K562 (cell line): ENCODE results near the gene BRD3OS. TPM values are rescaled to one million over a fixed set of nuclear protein-coding genes. Genes with fewer than 3 reads are reported as not detected.

Experiments
- BRD9 ChIP-seq: fragments of 450-650 bp; IDR thresholded peaks from 2 replicates; pipeline ENCODE4 v1.6.1; 2018; ENCODE audit warnings: low read depth; ENCODE audit not compliant: partially characterized antibody
- CREB1 ChIP-seq, 2 experiments: sonication (generic) in 1 of 2; formaldehyde crosslinking in 1 of 2; IDR thresholded peaks; 2 replicates each; pipeline versions ENCODE4 v1.6.1 to v1.8.0; 2012 to 2022; ENCODE audit warnings: inconsistent platforms in 1 of 2, mild to moderate bottlenecking in 1 of 2, missing genetic modification reagents in 1 of 2, moderate library complexity in 1 of 2
- GMEB1 ChIP-seq: fragments of 250-450 bp; sonication (Bioruptor Pico); IDR thresholded peaks from 2 replicates; pipeline ENCODE4 v1.4.0; 2020; ENCODE audit warnings: mild to moderate bottlenecking
- HNRNPL ChIP-seq: fragments of 200-400 bp; formaldehyde crosslinking; IDR thresholded peaks from 2 replicates; pipeline ENCODE4 v1.6.1; 2017; ENCODE audit warnings: low read depth, mild to moderate bottlenecking, low read length
- JUND ChIP-seq, 2 experiments: IDR thresholded peaks; 2 replicates in 1 of 2; 3 replicates in 1 of 2; pipeline ENCODE4 v1.6.1; 2011; ENCODE audit warnings: borderline replicate concordance in 2 of 2, low read depth in 2 of 2, low read length in 2 of 2, improper control_type of control experiment in 1 of 2, missing biosample characterization in 1 of 2, missing genetic modification characterization in 1 of 2, missing genetic modification reagents in 1 of 2
- MIER1 ChIP-seq: fragments of 450-650 bp; IDR thresholded peaks from 2 replicates; pipeline ENCODE4 v1.6.1; 2016; ENCODE audit warnings: antibody characterized with exemption, mild to moderate bottlenecking, low read depth
- MTA2 ChIP-seq: fragments of 450-650 bp; IDR thresholded peaks from 2 replicates; pipeline ENCODE4 v1.6.1; 2016; ENCODE audit warnings: low read depth
- MYBL2 ChIP-seq, 2 experiments: fragments of 450-650 bp in 1 of 2; sonication (generic) in 1 of 2; formaldehyde crosslinking in 1 of 2; IDR thresholded peaks; 2 replicates each; pipeline versions ENCODE4 v1.6.1 to v1.8.1; 2017 to 2022; ENCODE audit warnings: borderline replicate concordance in 1 of 2, inconsistent platforms in 1 of 2, low read depth in 1 of 2, mild to moderate bottlenecking in 1 of 2, missing genetic modification reagents in 1 of 2, moderate library complexity in 1 of 2
- NFRKB ChIP-seq: fragments of 450-650 bp; IDR thresholded peaks from 2 replicates; pipeline ENCODE4 v1.6.1; 2016; ENCODE audit warnings: low read depth
- PBX2 ChIP-seq, 2 experiments: IDR thresholded peaks in 1 of 2; conservative IDR thresholded peaks in 1 of 2; 2 replicates each; pipeline ENCODE4 v1.6.1; 2016; ENCODE audit warnings: low read depth in 2 of 2, mild to moderate bottlenecking in 1 of 2, missing compliant biosample characterization in 1 of 2, missing genetic modification characterization in 1 of 2, moderate library complexity in 1 of 2
- PHF21A ChIP-seq: fragments of 450-650 bp; IDR thresholded peaks from 2 replicates; pipeline ENCODE4 v1.6.1; 2017; ENCODE audit warnings: low read depth, borderline replicate concordance
- PTTG1 ChIP-seq: fragments of 450-650 bp; IDR thresholded peaks from 2 replicates; pipeline ENCODE4 v1.6.1; 2016; ENCODE audit warnings: low read depth, mild to moderate bottlenecking, missing genetic modification characterization, missing compliant biosample characterization
- THAP7 ChIP-seq: fragments of 250-450 bp; sonication (Bioruptor Pico); IDR thresholded peaks from 2 replicates; pipeline ENCODE4 v1.5.0; 2021
- ZBTB33 ChIP-seq: sonication (generic); formaldehyde crosslinking; IDR thresholded peaks from 2 replicates; pipeline ENCODE4 v1.8.1; 2023; ENCODE audit warnings: mild to moderate bottlenecking, missing genetic modification reagents
- ZNF282 ChIP-seq: sonication (generic); formaldehyde crosslinking; IDR thresholded peaks from 2 replicates; pipeline ENCODE4 v1.8.1; 2023; ENCODE audit warnings: missing genetic modification reagents
- ZNF384 ChIP-seq: IDR thresholded peaks from 2 replicates; pipeline ENCODE4 v1.6.1; 2012; ENCODE audit warnings: low read depth, low read length, improper control_type of control experiment
- ZNF79 ChIP-seq: fragments of 250-450 bp; sonication (Bioruptor Pico); IDR thresholded peaks from 2 replicates; pipeline ENCODE4 v1.4.0; 2020; ENCODE audit warnings: low read depth, mild to moderate bottlenecking, moderate library complexity
- polyA plus RNA-seq, 8 experiments: library from polyadenylated mRNA; depleted of rRNA in 4 of 8; stranded (reverse) in 5 of 8; unstranded in 3 of 8; fragments of >200 nt; fragmentation: Nextera tagmentation in 2 of 8; fragmentation: Illumina TruSeq in 1 of 8; extraction: Ambion mirVana in 2 of 8; extraction: Trizol in 1 of 8; gene quantifications; 2 replicates each; pipeline versions ENCODE4 v1.2.1 to v1.2.3, GENCODE V29; 2011 to 2014; ENCODE audit warnings: inconsistent platforms in 1 of 8, missing spikeins in 1 of 8
- total RNA-seq, 7 experiments: library from RNA; depleted of rRNA in 6 of 7; stranded (reverse); fragments of >200 nt in 6 of 7; fragmentation: Illumina TruSeq in 2 of 7; extraction: Trizol in 2 of 7; gene quantifications; 2 replicates each; pipeline versions ENCODE4 v1.2.1 to v1.2.3, GENCODE V29; 2011 to 2021; ENCODE audit warnings: low replicate concordance in 1 of 7

The BRD3OS gene
- total and polyA plus RNA-seq, 9 of the 15 experiments (the other 6 are each of a cell fraction or from before 2014, with no cell fraction given), result 1.1 to 8.7 (median 5.9) TPM

- TF ChIP-seq GMEB1 (CRISPR knock-in tag) (peak; percentile 92), PHF21A (no peak), ZNF79 (CRISPR knock-in tag) (no peak), CREB1 (IDR thresholded peaks at IDR 0.05) (peak; percentile 81), CREB1 (CRISPR knock-in tag; IDR thresholded peaks at IDR 0.05) (peak; percentile 80; the same call in 1 of the 2 replicates), JUND (IDR thresholded peaks at IDR 0.05; ENCODE audit: borderline replicate concordance, low read depth, low read length) (peak; percentile 69), JUND (tag; IDR thresholded peaks at IDR 0.05; ENCODE audit: borderline replicate concordance, low read depth, low read length) (no peak), ZBTB33 (CRISPR knock-in tag) (no peak), ZNF282 (CRISPR knock-in tag) (no peak), PBX2 (CRISPR knock-in tag; IDR thresholded peaks at IDR 0.05; ENCODE audit: low read depth) (no peak), PBX2 (tag; conservative IDR thresholded peaks at IDR 0.05; ENCODE audit: low read depth) (no peak), PTTG1 (no peak), THAP7 (CRISPR knock-in tag) (no peak), BRD9 (no peak), NFRKB (no peak), MTA2 (no peak), ZNF384 (no peak), MIER1 (0 out of 2 replicates have a peak, but pooled peaks have one; percentile 24), HNRNPL (no peak), MYBL2 (IDR thresholded peaks at IDR 0.05; ENCODE audit: low read depth) (no peak), MYBL2 (CRISPR knock-in tag; IDR thresholded peaks at IDR 0.05; ENCODE audit: borderline replicate concordance) (no peak)
Measured at GRCh38 chr9:134024828-134025605, at the start of gene BRD3OS (continued).
